SK-N-SH (cell line): Measurements from ENCODE around the gene GABRD.

ENCODE experiments used
- CTCF ChIP-seq: fragments of 200-600 bp; sonication (generic); IDR thresholded peaks from 2 replicates; pipeline ENCODE4 v1.6.1; 2017; ENCODE audit warnings: antibody characterized with exemption, mild to moderate bottlenecking, moderate library complexity
- EP300 ChIP-seq, 2 experiments: IDR thresholded peaks; 2 replicates each; pipeline versions ENCODE4 v1.4.0 to v1.6.1; 2012; ENCODE audit warnings: borderline replicate concordance in 1 of 2, low read depth in 1 of 2, low read length in 1 of 2
- POLR2AphosphoS5 ChIP-seq: IDR thresholded peaks from 2 replicates; pipeline ENCODE4 v1.6.1; 2012; ENCODE audit warnings: low read depth, low read length
- RFX5 ChIP-seq: IDR thresholded peaks from 2 replicates; pipeline ENCODE4 v1.6.1; 2012; ENCODE audit warnings: mild to moderate bottlenecking, improper control_type of control experiment, low read length
- TF ChIP-seq, protein P1 (sequence below): IDR thresholded peaks from 2 replicates; pipeline ENCODE4 v1.4.0; 2012; ENCODE audit warnings: low read depth

GRCh38 chr1:1969505-1969900 lies 49.6 kb upstream of the GABRD start:
- TF ChIP-seq CTCF = no peak
- TF ChIP-seq POLR2AphosphoS5 = no peak
- TF ChIP-seq EP300 (IDR thresholded peaks at IDR 0.05; ENCODE audit: borderline replicate concordance in 1 of 2, low read depth in 1 of 2, low read length in 1 of 2) = no peak
- TF ChIP-seq RFX5 = no peak
- TF ChIP-seq, protein P1, sequence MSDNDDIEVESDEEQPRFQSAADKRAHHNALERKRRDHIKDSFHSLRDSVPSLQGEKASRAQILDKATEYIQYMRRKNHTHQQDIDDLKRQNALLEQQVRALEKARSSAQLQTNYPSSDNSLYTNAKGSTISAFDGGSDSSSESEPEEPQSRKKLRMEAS = no peak
